Measurements from ENCODE around the gene TRIM16.
"Not testable (repeated sequence)": the region's sequence is repeated elsewhere in the genome, so short reads cannot be mapped to it uniquely, and the experiment has no call there.

GRCh38 chr17:15669526-15669925 lies 14.6 kb downstream of the TRIM16 start:
- TF ChIP-seq EZH2 (IDR thresholded peaks at IDR 0.05; ENCODE audit: low read length); CTCF (optimal IDR thresholded peaks at IDR 0.05 in 1 of 3, IDR thresholded peaks at IDR 0.05 in 1 of 3, conservative IDR thresholded peaks at IDR 0.05 in 1 of 3; ENCODE audit: extremely low read depth in 1 of 3, insufficient read depth in 2 of 3, low read length in 3 of 3): not testable (repeated sequence)

All from keratinocyte (primary cell).